Tongue (tissue), 2 donors: ENCODE results near the gene LRRC58. TPM values are rescaled to one million over a fixed set of nuclear protein-coding genes. Genes with fewer than 3 reads are reported as not detected.
"Not testable (repeated sequence)": the region's sequence is repeated elsewhere in the genome, so short reads cannot be mapped to it uniquely, and the experiment has no call there.

ENCODE experiments used
- DNase-seq: peaks from one replicate; pipeline ENCODE4 v3.0.0-alpha.2; 2015
- total RNA-seq: library from RNA; depleted of rRNA; stranded (reverse); fragments of >200 nt; gene quantifications from one replicate; pipeline ENCODE4 v1.2.3, GENCODE V29; 2014

Gene LRRC58
- total RNA-seq = 30.5 TPM

DNA sequence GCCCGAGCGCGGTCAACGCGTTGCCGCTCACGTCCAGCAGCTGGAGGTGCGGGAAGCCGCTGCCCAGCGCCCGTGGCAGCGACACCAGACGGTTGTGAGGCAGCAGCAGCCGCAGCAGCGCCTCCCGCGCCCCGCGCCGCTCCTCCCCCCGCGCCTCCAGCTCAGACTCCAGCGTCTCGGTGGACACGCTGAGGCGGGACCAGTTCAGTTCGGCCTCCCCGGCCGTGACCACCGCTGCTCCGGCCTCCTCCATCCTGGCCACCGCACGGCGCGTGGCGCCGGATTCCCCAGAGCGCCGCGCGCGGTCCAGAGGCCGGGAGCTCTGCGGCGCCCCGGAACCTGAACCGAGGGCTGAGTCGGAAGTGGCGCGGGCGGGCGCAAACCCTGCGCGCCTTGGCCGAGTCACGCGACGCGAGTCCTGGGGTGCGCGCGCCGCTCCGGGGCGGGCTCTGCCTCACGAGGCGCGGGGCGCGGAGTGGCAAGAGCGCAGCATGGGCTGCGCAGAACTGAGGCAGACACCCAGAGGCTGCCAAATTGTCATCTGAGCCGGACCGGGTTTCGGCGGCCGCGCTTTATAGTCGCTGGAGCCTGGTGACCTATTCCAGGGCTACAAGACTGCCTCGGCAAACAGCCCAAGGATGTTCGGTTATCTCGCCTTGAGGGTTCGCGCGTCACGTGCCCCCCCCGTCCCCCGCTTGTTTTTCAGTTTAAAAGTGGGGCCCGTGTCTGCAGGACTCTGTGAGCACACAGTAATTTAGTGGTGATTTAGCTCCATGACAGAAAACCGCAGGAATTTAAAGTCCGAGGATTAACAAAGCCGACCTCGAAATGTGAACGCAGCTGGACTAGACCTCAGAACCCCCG, at the start of gene LRRC58:
Gene LRRC58 (minus strand): TSS at position 364 of the 864 bp plus-strand sequence. CDS start 111 bp downstream, at position 253.
- DNase-seq = peak; percentile 97

DNA sequence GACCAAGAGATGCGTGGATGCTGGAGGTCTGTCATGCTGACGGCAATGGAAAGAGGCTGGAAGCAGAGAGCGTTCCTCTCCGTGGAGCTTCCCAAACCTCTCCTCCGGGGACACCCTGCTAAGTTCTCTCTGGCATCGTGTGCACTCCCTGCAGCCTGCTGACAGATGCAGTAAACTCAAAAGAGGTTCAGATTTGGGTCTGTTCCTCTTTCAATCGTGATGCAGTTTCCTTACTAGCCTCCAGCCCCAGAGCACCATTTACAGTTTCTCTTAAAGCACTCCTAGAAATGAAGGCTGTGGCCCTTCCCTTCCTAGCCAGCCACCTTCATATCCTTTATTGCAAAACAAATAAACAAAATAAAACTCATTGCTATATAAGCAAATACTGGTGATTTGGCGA, 47.3 kb upstream of the LRRC58 start:
- no peak for DNase-seq

DNA sequence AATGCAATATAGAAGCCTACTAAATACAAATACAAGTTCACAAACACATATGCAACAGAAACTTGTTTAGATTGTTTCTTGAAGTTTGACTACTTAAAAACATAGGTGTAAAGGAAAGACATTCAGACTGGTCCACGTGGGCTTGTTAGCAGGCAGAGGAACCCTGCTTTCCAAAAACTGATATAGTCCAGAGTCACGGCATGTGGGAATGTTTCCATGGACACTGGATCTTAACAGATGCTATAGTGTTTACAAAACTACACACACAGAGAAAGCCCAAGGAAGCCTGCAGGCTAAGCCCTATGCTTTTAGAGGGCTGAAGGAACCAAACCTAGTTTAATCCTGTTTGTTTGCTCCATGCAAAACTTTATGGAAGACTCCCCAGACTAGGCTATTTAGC, 45.2 kb upstream of the LRRC58 start:
- peak; percentile 51 for DNase-seq

DNA sequence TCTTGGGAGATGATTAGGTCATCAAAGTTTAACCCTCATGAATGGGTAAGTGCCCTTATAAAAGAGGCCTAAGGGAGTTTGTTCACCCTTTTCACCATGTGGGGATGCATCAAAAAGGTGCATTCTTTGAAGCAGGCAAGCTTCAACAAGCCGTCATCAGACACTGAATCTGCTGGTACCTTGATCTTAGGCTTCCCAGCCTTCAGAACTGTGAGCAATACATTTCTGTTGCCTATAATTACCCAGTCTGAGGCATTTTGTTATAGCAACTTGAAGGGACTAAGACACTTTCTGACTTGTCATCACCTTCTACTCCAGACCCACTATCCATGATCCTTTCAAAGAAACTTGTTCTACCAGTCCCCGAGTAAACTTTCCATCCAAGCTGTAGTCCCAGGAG, 44.6 kb upstream of the LRRC58 start:
- no peak for DNase-seq

DNA sequence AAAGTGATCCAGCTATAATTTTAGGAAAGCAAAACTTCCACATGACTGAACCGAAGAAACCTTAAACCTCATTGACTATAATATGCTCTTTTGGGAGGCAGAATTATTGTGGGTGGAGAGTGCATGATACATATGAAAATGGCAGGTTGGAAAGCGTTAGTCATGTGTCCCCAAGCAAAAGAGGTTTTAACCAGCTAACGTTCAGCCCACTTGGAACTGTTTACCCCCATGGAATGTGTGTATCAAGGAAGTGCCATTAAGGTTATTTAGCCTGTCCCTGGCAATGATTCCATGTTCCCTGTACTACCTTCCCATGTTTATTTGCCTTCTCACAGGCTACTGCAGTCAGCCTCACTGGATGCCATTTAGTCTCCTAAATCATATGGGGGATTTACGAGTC, 44.1 kb upstream of the LRRC58 start:
- no peak for DNase-seq

DNA sequence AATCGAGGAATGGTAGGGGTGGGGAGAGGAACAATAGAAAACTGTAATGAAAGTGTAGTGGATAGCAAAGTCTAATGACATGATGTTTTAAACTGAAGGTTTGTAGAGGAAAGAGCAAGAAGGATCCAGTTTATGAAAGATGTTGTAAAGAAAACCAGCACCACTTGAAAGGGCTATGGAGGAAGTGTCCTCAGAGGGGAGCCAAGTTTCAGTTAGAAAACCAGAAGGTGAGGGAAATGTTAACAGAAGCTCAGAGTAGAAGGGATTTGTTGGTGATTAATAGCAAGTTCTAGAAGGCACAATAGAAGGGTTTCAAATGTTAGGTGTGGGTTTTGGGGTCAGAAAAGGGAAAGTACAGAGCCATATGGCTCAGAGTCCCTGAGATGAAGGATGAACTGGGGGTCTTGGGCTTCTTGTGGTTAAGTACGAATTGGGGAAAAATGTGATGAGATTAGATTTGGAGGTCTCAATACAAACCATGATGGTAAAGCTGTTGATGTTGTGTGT, 33.8 kb upstream of the LRRC58 start:
- DNase-seq = no peak

DNA sequence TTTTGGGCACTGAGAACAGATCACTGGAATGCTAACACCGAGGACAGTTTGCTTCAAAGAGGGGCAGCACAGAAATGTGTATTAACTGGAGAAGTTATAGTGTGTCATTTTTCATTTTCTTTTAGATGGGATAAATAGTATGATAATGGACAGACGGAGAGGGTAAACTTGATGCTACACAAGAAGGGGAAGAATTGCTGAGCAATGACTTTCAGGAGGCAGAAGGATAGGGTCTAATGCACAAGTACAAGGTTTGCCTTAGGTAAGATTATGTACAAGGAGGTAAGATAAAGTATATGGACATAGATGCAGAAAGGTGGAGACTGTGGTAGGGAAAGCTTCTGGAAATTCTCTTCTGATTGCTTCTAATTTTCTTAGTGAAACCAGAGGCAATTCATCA, 32.3 kb upstream of the LRRC58 start:
- DNase-seq = no peak

DNA sequence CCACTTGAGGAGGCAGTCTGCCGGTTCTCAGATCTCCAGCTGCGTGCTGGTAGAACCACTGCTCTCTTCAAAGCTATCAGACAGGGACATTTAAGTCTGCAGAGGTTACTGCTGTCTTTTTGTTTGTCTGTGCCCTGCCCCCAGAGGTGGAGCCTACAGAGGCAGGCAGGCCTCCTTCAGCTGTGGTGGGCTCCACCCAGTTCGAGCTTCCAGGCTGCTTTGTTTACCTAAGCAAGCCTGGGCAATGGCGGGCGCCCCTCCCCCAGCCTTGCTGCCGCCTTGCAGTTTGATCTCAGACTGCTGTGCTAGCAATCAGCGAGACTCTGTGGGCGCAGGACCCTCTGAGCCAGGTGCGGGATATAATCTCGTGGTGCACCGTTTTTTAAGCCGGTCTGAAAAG, 28.8 kb upstream of the LRRC58 start:
- not testable (repeated sequence) for DNase-seq

DNA sequence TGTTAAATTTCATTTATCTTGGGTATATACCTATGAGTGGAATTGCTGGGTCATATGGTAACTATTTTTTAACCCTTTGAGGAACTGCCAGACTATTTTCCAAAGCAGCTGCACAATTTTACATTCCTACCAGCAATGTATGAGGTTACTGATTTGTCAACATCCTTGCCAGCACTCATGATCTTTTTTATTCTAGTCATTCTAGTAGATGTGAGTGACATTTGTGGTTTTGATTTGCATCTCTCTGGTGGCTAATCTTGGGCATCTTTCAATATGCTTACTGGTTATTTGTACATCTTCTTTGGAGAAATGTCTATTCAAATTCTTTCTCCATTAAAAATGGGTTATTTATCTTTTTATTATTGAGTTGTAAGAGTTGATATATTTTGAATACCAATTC, 21.3 kb upstream of the LRRC58 start:
- DNase-seq = no peak

DNA sequence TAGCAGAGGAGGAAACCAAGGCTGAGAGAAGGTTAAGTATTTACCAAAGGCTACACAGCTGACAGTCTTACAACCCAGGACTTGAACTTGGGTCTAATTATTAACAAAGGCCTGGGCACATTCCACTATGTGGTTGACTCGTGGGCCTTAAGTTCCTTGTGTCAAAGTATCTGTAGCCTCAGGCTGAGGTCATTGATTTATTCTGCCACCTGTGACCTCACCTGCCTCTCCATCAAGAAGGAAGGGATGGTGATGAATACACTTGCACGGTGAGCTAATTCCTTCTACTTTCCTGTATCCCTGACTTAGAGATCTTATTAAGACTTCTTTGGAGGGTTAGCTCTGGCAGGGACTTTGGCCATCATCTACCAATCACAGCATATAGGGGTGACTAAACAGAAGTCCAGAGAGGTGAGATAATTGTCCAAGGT, 19.9 kb upstream of the LRRC58 start:
- DNase-seq = no peak

DNA sequence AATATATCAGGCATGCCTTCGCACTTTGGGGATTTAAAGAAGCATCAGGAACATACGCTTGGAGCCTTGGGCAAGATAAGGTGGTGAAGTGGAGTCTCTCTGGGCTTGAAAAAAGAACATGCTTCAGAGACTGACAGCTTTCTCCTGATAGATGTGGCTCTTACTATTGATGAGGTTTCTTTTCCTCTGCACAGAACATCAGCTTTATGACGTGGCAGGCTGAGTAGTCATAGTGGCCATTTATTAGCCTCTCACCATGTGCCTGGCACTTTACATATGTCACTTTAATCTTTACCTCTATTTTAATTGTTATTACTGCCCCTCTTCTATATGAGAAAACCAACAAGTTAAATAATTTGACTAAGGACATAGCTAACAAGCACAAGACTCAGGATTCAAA, 19.0 kb upstream of the LRRC58 start:
- no peak for DNase-seq

DNA sequence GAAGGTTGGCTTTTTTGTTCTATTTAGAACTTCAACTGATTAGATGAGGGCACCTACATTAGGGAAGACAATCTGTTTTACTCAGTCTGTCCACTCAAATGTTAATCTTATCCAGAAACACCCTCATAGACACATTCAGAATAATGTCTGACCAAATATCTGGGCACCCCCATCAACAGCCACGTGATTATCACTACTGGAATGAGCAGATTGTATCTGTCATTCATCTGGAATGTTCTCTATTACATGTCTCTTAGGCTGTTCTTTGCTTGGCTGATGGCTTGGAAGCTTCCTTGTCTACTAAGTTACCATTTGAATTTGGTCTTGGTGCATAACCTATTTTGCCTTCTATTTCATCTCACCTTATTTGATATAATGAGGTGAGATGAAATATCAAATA, 15.7 kb upstream of the LRRC58 start:
- DNase-seq = no peak

DNA sequence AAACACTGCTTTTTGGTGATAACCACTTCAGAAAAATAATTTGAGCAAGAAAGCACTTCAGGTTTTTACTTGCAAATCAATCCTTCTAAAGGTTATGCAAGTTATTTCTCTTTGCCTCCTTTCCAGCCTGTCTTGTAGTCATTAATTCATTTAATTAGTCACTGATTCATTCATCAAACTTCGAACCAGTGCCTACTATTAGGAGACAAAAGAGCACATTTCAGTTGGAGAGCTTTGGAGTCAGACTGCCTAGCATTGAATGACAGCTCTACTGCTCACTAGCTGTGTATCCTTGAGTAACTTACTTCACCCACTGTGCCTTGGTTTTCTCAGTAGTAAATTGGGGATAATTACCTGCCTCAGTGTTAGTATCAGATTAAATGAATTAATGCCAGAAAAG, 14.9 kb upstream of the LRRC58 start:
- no peak for DNase-seq

DNA sequence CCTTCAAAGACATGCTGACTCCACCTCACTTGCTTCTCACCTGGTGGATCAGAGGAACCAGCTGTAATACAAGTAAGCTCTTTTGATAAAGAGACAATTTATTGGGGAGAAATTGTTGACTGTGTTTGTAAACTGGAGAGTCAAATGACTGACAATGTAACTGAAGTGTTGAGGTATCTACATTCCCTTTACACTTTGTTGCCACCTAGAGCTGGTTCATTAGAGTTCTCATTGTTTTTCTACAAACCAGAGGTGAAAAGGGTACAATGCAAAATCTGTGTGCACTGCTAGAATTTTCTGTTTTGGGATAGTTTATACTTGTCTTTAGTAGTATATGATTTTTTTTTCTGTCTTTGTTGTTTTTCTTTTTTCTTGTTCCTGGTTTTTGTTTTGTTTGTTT, 8.7 kb upstream of the LRRC58 start:
- DNase-seq = no peak

DNA sequence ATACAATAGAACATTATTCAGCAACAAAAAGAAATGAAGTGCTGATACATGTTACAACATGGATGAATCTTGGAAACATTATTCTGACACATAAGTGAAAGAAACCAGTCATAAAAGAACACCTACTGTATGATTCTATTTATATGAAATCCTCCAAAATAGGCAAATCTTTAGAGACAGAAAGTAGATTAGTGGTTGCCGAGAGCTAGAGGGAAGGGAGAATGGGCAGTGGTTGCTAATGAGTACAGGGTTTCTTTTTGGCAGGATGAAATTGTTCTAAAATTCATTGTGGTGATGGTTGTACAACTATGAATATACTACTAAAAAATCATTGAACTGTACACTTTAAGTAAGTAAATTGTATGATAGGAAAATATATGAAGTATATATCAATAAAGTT, 6.3 kb upstream of the LRRC58 start:
- no peak for DNase-seq

DNA sequence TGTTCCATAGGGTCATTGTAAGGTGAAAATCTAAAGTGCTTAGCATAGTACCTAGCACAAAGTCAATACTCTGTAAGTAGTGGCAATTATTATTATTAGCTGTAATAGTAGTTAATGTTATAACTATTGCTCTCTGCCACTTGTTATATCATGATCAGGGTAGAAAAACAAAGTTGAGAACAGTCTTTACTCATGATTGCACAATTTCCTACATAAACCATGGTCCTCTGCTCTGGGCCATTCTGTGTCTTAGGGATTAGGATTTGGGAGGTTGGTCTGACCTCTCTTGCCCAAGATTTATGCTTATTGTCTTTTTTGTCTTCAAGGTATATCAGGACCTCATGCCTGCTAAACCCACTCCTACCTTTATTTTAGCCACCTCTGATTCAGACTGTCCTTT, 4.3 kb upstream of the LRRC58 start:
- DNase-seq = no peak

DNA sequence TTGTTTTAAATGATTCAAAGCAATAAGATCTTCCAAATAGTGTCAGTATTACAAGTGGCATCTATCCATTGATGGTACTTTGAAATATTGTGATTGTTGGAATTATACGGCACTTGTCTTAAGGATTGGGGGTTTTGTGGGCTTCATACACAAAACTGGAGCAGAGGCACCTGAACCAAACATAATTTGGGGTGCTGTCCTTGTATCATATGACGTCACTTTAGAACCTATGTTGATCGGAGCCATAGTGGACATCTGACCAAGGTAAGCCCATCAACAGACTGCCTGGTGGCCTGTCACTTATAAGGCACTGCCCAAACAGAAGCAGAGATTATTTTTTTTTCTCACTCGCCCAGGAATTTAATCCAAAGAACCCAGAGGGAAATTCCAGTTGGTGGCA, 2.9 kb upstream of the LRRC58 start:
- DNase-seq = no peak

DNA sequence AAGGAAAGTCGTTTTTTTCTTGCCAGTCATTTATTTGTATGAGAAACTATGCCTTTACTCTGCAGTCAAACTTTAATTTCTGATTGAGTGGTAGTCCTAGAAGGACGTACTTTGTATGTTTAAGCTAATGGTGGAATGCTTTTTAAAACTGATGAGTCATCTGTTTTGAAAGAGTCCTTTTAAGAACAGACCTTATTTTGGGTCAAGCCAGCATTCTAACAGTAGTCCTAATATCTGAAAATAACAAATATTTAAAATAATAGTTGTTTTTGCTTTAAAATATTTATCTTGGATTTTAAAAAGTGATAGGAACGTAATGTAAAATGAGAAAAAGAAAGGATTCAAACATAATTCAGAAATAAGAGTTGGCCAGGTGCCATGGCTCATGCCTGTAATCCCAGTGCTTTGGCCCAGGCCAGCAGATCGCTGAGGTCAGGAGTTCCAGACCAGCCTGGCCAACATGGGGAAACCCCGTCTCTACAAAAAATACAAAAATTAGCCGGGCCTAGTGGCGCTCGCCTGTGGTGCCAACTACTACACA, 1.3 kb upstream of the LRRC58 start:
- peak; percentile 17 for DNase-seq

DNA sequence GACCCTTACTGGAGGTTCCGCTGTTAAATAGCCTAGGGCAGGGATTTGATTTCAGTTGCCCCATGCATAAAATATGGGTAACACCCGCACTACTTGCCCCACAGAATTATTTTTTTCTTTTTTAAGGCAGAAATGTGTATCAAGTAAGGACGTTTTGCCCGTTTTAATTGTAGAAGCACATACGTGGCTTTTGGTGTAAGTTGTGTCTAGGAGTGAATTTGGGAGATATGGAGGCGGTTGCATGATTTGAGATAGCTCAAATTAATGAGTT, 636 bp upstream of the LRRC58 start:
- no peak for DNase-seq

DNA sequence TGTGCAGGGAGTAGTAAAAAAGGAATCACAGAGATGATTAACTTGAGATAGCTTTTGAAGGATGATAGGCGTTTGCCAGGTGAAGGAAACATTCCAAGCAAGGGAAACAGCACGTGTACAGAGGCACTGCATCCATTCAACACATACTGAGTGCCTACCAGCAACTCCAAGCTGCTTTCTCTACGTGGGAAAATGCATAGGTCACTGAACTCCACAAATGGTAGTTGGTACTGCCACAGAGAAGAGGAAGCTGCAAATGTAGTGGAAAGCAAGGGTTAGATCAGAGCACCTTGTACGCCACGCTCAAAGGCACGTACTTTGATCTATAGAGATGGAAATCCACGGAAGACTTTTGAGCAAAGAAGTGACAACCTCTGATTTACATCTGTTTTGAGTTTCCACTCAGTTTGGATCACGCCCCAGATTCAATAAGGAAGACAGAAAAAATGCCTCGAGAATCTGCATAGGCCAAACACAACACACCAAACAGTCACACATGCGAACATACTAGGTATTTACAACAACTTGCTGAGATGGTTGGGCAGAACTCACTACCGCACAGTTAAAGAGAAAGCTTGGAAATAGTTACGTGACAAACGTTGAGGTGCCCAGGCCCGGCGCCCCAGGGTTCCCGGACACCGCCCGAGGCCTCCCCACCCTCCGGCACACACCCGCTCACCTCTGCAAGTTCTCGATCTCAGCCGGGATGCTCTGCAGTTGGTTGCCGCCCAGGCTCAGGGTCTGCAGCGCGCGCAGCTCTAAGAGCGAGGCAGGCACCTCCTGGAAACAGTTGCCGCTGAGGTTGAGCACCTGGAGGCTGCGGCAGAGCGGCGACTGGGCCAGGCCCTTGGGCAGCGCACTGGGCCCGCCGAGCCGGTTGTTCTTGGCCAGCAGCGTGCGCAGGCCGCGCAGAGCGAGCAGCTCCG, 826 bp downstream of the LRRC58 start:
- DNase-seq = peak; percentile 49

DNA sequence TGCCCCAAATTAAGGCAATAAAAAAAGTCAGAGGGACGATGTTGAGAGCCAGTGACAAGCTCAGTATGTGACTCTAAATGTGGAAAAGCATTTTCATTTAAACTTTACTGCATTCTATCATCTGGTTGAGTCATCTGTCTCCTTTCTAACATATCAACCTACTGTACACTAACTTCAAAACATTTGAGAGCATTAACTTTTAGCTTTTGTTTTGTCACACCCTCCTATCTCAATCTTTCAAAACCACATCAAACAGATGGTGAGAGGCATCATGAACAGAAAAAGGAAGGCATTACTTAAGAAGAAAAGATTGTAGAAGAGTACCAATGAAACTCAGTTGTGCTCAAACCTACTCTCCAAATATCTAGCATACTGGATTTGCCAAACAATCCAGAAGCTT, 4.8 kb downstream of the LRRC58 start:
- no peak for DNase-seq

DNA sequence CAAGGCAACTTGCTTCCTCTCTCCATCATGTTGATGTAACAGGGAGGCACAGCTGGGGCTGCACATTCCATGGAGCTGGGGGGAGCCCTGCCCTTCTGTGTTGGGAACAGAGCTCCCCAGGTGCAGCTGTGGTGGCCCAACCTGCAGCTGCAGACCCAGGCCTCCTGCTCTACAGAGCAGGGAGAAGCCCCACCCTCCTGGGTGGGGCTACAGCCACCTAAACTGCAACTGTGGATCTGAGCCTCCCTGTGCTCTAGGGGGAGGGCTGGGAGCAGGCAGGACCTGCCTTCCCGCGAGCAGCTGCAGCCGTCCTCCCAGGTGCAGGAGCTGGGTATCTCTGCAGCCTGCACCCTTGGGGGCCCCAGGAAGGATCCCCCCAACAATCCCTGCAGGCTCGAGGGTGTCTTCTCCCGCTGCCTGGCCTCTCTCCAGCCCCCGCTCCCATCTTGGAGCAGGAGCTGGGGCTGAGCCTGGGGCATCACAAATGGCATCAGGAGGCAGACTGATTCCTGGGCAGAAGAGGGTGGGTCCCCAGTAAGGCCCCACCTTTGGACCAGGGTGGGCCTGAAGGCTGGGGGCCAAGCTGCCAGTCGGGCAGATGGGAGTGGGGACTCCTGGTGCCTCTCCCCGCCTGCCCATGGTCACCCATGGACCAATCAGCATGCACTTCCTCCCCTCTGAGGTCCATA, 7.4 kb downstream of the LRRC58 start:
- DNase-seq = no peak

DNA sequence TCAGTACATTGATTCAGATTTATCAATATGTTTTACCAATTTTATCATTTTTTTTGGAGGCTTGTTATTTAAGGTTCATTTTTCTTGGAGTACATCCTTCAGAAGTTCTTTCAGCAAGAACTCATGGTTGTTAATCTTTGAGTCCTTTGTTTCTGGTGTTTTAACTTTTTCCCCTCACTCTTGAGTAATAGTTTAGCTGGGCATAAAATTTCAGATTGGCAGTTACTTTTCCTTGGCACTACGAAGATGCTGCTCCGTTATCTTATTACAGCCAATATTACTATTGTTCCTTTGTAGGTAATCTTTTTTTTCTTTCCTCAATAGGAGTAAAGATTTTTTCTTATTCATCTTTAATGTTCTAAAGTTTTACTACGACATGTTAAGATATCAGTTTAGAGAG, 9.8 kb downstream of the LRRC58 start:
- DNase-seq = no peak
